NCI-H1930 (cell line): ENCODE data around the gene FARP1.

ENCODE experiments used
- DNase-seq, 2 experiments: peaks; one replicate each; lab custom pipeline; 2025; lab: John Stamatoyannopoulos, UW

Gene FARP1

GRCh38 chr13:98201189-98201588 is 58.3 kb downstream of the FARP1 start:
- no peak for DNase-seq

DNA sequence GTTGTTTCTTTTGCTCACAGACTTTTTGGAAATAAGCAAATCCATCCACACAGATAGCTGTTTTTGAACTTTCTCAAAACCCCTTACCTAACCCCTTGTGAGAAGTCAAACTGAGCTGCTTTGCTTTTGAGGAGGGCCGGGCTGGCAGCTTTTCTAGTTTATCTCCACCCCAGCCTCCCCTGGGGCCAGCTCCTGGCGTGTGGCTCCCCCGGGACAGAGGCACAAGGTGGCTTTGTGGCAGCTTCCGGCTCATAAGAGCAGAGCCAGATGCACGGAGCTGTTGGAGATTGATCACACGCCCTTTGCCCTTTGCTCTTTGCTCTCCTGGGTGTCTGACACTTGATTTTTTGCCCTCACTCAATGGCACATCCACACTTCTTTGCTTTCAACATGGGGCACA is 59.1 kb downstream of the FARP1 start:
- DNase-seq: no peak

- DNase-seq: no peak
These were observed 60.9 kb downstream of the FARP1 start for GRCh38 chr13:98203646-98204326.

- DNase-seq: no peak
These were observed 61.7 kb downstream of the FARP1 start for GRCh38 chr13:98204546-98204945.

- no peak for DNase-seq
These were observed 64.1 kb downstream of the FARP1 start for GRCh38 chr13:98206946-98207345.

GRCh38 chr13:98207416-98207815 is 64.5 kb downstream of the FARP1 start:
- no peak for DNase-seq

DNA sequence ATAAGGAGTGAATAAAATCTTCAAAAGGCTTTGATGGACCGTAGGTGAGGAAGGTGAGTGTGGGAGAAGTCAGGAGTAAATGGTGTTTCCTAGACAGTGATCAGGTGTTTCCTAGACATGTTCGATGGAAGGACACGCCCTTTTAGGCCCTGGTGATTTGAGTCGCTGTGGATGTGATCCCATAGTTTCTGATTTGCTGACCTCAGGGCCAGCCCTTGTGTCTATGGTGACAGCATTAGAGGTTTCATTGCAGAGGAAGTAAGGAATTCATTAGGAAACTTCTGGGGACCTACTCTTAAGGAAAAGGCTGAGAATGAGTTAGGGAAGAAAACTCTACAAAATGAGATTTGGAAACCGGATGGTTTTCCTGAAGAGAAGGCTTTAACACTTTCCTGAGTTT is 65.7 kb downstream of the FARP1 start:
- DNase-seq: no peak

DNA sequence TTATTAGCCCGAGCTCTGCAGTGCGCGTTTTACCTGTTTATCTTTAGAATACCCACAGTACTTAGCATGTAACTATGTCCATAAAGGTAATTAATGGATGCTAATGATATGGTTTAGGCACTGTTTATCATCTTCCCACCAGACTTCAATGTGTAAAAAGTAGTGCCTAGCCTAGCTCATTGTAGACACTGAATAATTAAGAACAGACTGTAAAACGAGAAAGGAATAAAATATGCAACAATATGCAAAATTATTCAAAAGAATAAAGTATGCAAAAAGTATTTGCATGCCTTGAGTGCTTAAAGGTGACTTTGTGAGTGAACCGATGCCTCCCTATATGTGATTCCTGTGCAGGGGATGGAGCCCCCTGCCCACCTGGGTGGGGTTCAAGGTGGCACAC is 69.9 kb downstream of the FARP1 start:
- DNase-seq: no peak

DNA sequence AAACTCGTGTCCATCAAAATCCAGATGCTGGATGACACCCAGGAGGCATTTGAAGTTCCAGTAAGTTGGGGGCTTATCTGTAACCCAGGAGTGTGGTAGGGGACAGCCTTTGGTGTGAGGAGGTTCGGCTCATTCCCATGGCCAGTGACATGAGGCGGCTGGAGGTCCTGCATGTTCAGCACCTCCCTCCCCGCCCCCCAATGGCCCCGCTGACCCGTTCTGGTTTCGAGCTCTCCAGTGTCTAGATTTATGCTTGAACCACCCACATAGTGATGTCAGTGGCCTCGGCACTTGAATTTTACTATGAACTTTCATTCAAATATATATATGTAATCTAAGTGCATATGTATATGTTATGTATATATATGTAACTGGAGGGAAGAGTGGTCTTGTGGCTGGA is 70.5 kb downstream of the FARP1 start:
- no peak for DNase-seq

DNA sequence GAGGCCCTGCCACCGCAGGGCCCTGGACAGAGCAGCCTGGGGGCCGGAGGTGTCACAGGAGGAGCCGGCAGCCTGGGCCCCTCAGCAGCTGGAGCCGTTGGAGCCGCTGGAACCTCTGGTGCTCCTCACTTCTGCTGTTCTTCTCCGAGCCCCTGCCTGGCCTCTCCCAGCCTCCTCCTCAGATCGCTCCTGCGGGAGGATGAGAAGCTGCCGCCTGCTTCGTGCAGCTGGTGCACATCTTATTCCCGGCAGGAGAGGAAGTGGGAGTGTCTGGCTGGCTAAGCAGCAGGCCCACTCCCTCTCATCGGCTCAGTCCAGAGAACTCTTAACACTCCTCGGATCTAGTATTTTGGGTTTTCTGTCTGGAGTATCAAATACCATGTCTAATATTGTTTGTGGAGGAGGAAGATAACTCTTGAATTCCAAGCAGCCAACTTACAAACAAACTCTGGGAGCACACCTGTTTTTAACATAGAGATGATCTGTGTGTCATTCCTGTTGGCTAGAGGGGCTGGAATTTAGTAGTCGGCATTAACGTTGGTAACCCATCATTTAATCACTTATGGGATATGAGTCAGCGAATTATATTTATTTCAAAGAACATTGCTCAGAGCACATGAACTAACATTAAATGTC is 71.2 kb downstream of the FARP1 start:
- no peak for DNase-seq

DNA sequence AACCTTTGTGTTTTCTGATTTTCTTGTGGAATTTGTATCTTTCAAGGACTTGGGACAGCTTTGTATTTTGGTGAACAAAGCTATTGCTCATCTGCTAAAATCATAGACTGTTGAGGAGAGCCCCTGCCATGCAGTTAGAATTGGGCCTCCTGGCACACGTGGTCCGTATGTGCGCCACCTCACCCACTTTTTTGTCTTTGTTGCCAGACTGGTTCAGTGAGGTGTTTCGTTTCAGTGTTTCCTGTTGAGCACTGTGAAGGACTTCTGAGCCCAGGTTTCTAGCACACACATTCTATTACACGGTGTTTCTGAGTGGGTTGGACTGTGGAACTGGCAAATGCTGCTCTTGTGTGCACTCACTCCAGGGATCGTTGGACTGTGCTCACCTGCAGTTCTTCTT is 71.8 kb downstream of the FARP1 start:
- no peak for DNase-seq

- no peak for DNase-seq
These were observed 72.6 kb downstream of the FARP1 start for GRCh38 chr13:98215508-98215907.

GRCh38 chr13:98216135-98216565 is 73.3 kb downstream of the FARP1 start:
- no peak for DNase-seq

DNA sequence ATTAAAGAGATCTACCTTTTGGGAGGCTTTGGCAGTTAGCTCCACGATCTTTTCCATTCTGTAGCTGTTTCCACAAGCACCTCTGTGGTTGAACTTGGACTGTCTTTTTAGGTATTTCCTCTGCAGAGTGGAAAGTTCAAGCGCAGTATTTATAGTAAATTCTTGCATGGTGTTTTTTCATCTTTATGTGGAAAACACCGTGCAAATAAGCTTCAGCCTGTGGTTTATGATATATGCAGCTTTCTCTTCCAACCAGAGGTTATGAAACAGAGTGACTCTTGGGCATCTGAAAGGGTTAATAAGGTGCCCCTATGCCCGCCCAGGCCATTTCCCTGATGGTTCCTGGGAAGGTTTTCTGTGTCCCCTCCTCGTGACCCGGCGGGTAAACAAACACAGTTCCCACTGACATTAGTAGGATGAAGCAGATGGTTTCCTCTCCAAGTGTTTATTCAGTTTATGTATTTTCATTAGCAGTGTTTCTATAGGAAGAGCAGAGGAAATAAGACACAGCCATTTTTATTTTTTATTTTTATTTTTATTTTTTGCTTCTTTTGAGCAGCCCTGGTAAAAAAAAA is 73.9 kb downstream of the FARP1 start:
- DNase-seq: no peak

- DNase-seq: no peak
These were observed 74.7 kb downstream of the FARP1 start for GRCh38 chr13:98217597-98217996.

GRCh38 chr13:98219685-98220084 is 76.8 kb downstream of the FARP1 start:
- DNase-seq: no peak

GRCh38 chr13:98220271-98220791 is 77.4 kb downstream of the FARP1 start:
- DNase-seq: no peak

DNA sequence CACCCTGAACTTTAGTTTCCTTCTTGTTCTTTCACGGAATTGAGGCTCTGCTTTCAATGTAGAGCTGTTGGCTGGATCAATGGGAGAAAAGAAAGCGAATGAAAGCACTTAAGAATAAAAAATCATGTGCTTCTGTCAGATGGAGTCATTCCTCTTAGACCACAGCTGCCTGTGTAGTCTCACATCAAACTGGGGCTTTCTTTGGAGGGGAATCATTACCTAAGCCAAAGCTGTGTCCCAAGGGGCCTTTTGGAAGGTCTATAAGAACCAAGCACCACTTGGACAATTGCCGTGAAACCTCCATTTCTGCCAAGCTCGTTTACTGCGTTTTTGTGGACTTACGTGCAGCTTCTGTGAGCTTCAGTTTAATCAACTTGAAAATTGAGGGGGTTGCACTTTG is 78.3 kb downstream of the FARP1 start:
- no peak for DNase-seq

GRCh38 chr13:98222081-98222554 is 79.2 kb downstream of the FARP1 start:
- no peak for DNase-seq

- DNase-seq: no peak
These were observed 79.9 kb downstream of the FARP1 start for GRCh38 chr13:98222816-98223215.

DNA sequence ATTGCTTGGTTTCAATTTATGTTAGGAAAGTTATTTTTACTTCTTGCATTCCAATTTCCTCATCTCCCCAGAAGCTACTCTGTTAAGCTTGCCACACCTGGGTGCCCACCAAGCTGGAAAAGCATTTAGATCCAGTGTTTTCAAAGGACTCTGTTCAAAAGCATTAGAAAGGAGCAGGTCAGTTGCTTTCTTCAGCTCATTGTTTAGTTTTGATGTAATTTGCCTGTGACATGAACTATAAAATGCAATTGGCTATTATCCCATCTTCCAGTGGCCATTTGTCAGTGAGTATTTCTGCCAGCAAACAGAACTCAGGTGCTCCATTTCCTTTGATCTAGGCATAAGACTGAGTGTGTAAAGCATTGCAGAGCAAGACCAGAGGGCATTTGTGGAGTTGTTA is 80.8 kb downstream of the FARP1 start:
- no peak for DNase-seq

DNA sequence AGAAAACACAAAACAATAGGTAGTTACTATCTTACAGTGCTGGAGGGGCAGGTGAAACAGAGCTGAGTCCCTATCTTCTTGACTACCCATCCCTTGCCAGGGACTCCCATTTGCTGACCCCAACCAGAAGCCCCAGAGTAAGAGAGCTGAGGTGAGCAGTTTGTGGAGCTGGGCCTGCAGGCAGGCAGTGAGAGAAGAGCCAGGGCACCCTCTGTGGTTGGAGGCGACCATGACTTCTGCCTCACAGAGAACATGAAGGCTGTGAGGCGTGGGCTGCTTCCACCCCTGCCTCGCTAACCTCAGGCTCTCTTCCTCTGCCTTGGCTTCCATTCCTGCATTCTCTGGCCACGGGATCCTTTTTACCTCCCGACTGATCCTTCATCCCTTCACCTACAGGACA is 81.7 kb downstream of the FARP1 start:
- no peak for DNase-seq
